IMR-90 (cell line): ENCODE measurements around the gene PDXK. TPM values are rescaled to one million over a fixed set of nuclear protein-coding genes. Genes with fewer than 3 reads are reported as not detected.

Source experiments
- ATAC-seq: fragments of 200-7000 bp; cut with Tn5 transposase; 2 replicates; pipeline ENCODE4 v1.9.1; 2020; ENCODE audit warnings: low read depth, mild to moderate bottlenecking, moderate library complexity
- BruUV-seq: library from RNA; stranded (reverse); fragments of 400-500 nt; replicated peaks from 2 replicates; lab custom pipeline; 2021; lab: Mats Ljungman, UMichigan
- CTCF ChIA-PET: fragments of 300-600 bp; formaldehyde crosslinking; extraction: SDS; loops from one replicate; lab custom pipeline; 2021; ENCODE audit warnings: antibody characterized with exemption; lab: Yijun Ruan, JAX
- POLR2A ChIA-PET: fragments of 300-600 bp; sonication (Branson Sonifier 250); formaldehyde crosslinking; loops from one replicate; lab custom pipeline; 2022; ENCODE audit warnings: antibody characterized with exemption; ENCODE audit not compliant: unreplicated experiment; lab: Charles Lee
- DNase-seq: peaks from one replicate; pipeline ENCODE4 v3.0.0; 2013
- H2AFZ ChIP-seq: replicated peaks from 2 replicates; pipeline ENCODE3; 2013; ENCODE audit warnings: low read length, mild to moderate bottlenecking; ENCODE audit not compliant: poor library complexity
- H2AK5ac ChIP-seq: 2 replicates; pipeline ENCODE4 v1.6.1; 2013; ENCODE audit warnings: low read depth, low read length, inconsistent platforms
- H2AK9ac ChIP-seq: replicated peaks from 2 replicates; pipeline ENCODE3; 2013; ENCODE audit warnings: mild to moderate bottlenecking, low read depth, low read length, moderate library complexity; ENCODE audit not compliant: poor library complexity
- H2BK120ac ChIP-seq: 2 replicates; pipeline ENCODE4 v1.6.1; 2013; ENCODE audit warnings: low read depth, low read length, inconsistent platforms
- H2BK15ac ChIP-seq: 3 replicates; pipeline ENCODE4 v1.6.1; 2013; ENCODE audit warnings: low read depth, low read length, inconsistent platforms
- H2BK20ac ChIP-seq: 2 replicates; pipeline ENCODE4 v1.6.1; 2013; ENCODE audit warnings: low read depth, mild to moderate bottlenecking, inconsistent platforms, low read length, moderate library complexity
- H2BK5ac ChIP-seq: 2 replicates; pipeline ENCODE4 v1.6.1; 2013; ENCODE audit warnings: mild to moderate bottlenecking, low read depth, low read length, inconsistent platforms; ENCODE audit not compliant: poor library complexity, severe bottlenecking
- H3K14ac ChIP-seq: replicated peaks from 2 replicates; pipeline ENCODE4 v1.6.1; 2013; ENCODE audit warnings: low read depth, low read length, inconsistent platforms
- H3K18ac ChIP-seq: 2 replicates; pipeline ENCODE4 v1.6.1; 2013; ENCODE audit warnings: low read depth, low read length, control low read depth
- H3K23ac ChIP-seq: 2 replicates; pipeline ENCODE4 v1.6.1; 2013; ENCODE audit warnings: low read depth, low read length, inconsistent platforms
- H3K27ac ChIP-seq: 2 replicates; pipeline ENCODE4 v1.5.1; 2013; ENCODE audit warnings: mild to moderate bottlenecking, control low read depth, low read length; ENCODE audit not compliant: insufficient read depth
- H3K27me3 ChIP-seq: 2 replicates; pipeline ENCODE4 v1.6.1; 2013; ENCODE audit warnings: low read length; ENCODE audit not compliant: control insufficient read depth, insufficient read depth
- H3K36me3 ChIP-seq: 2 replicates; pipeline ENCODE4 v1.6.1; 2013; ENCODE audit warnings: low read length, mixed read lengths; ENCODE audit not compliant: control insufficient read depth, insufficient read depth
- H3K4ac ChIP-seq: 2 replicates; pipeline ENCODE4 v1.6.1; 2013; ENCODE audit warnings: low read depth, low read length, inconsistent platforms
- H3K4me1 ChIP-seq: 2 replicates; pipeline ENCODE4 v1.6.1; 2013; ENCODE audit warnings: low read length, mixed read lengths; ENCODE audit not compliant: control insufficient read depth, insufficient read depth
- H3K4me2 ChIP-seq: 2 replicates; pipeline ENCODE4 v1.6.1; 2013; ENCODE audit warnings: low read depth, mild to moderate bottlenecking, control low read depth, low read length, moderate library complexity
- H3K4me3 ChIP-seq: 2 replicates; pipeline ENCODE4 v1.5.1; 2013; ENCODE audit warnings: low read depth, mild to moderate bottlenecking, control low read depth, low read length, moderate library complexity; ENCODE audit not compliant: insufficient read depth
- H3K56ac ChIP-seq: 2 replicates; pipeline ENCODE4 v1.6.1; 2013; ENCODE audit warnings: low read length, inconsistent platforms; ENCODE audit not compliant: insufficient read depth; ENCODE audit errors: extremely low read depth
- H3K79me1 ChIP-seq, 2 experiments: 2 replicates each; pipeline ENCODE4 v1.6.1; 2013; ENCODE audit warnings: low read length in 2 of 2, inconsistent platforms in 1 of 2, low read depth in 1 of 2
- H3K9ac ChIP-seq: 2 replicates; pipeline ENCODE4 v1.6.1; 2013; ENCODE audit warnings: low read depth, low read length, control low read depth
- H3K9me1 ChIP-seq: 2 replicates; pipeline ENCODE4 v1.6.1; 2013; ENCODE audit warnings: low read length, inconsistent platforms; ENCODE audit not compliant: insufficient read depth
- H3K9me3 ChIP-seq: 2 replicates; pipeline ENCODE4 v1.6.1; 2013; ENCODE audit warnings: low read length; ENCODE audit not compliant: control insufficient read depth, insufficient read depth
- H4K20me1 ChIP-seq: 2 replicates; pipeline ENCODE4 v1.6.1; 2013; ENCODE audit warnings: low read length, inconsistent platforms; ENCODE audit not compliant: insufficient read depth
- H4K5ac ChIP-seq: 2 replicates; pipeline ENCODE4 v1.6.1; 2013; ENCODE audit warnings: mild to moderate bottlenecking, low read depth, low read length, control low read depth
- H4K8ac ChIP-seq, 2 experiments: 2 replicates each; pipeline ENCODE4 v1.6.1; 2013; ENCODE audit warnings: low read depth in 2 of 2, low read length in 2 of 2, control low read depth in 1 of 2, inconsistent platforms in 1 of 2
- H4K91ac ChIP-seq: 2 replicates; pipeline ENCODE4 v1.6.1; 2013; ENCODE audit warnings: low read depth, low read length, inconsistent platforms; ENCODE audit not compliant: insufficient read depth
- BHLHE40 ChIP-seq: fragments of 150-350 bp; IDR thresholded peaks from 2 replicates; pipeline ENCODE4 v1.6.1; 2016; ENCODE audit warnings: mild to moderate bottlenecking, low read depth, low read length
- CEBPB ChIP-seq: IDR thresholded peaks from 2 replicates; pipeline ENCODE4 v1.6.1; 2012; ENCODE audit warnings: low read depth, low read length, improper control_type of control experiment
- CHD1 ChIP-seq: IDR thresholded peaks from 2 replicates; pipeline ENCODE4 v1.6.1; 2012; ENCODE audit warnings: low read depth, low read length, improper control_type of control experiment
- FOS ChIP-seq: fragments of 150-350 bp; IDR thresholded peaks from 2 replicates; pipeline ENCODE4 v1.6.1; 2016; ENCODE audit warnings: low read depth, low read length
- MAFK ChIP-seq: IDR thresholded peaks from 2 replicates; pipeline ENCODE4 v1.6.1; 2012; ENCODE audit warnings: low read depth, low read length, improper control_type of control experiment
- MAZ ChIP-seq: IDR thresholded peaks from 2 replicates; pipeline ENCODE4 v1.6.1; 2012; ENCODE audit warnings: low read depth, mild to moderate bottlenecking, low read length, improper control_type of control experiment, moderate library complexity, borderline replicate concordance
- MXI1 ChIP-seq: IDR thresholded peaks from 2 replicates; pipeline ENCODE4 v1.6.1; 2012; ENCODE audit warnings: low read depth, mild to moderate bottlenecking, low read length, moderate library complexity, borderline replicate concordance
- NFE2L2 ChIP-seq: fragments of 150-350 bp; IDR thresholded peaks from 2 replicates; pipeline ENCODE4 v1.6.1; 2016; ENCODE audit warnings: low read depth, mild to moderate bottlenecking, low read length
- POLR2A ChIP-seq: IDR thresholded peaks from 2 replicates; pipeline ENCODE4 v1.6.1; 2012; ENCODE audit warnings: mild to moderate bottlenecking, low read depth, low read length
- RAD21 ChIP-seq: IDR thresholded peaks from 2 replicates; pipeline ENCODE4 v1.6.1; 2012; ENCODE audit warnings: low read length, improper control_type of control experiment
- RCOR1 ChIP-seq: IDR thresholded peaks from 2 replicates; pipeline ENCODE4 v1.6.1; 2012; ENCODE audit warnings: mild to moderate bottlenecking, low read length, improper control_type of control experiment; ENCODE audit not compliant: insufficient replicate concordance
- RFX5 ChIP-seq: IDR thresholded peaks from 2 replicates; pipeline ENCODE4 v1.8.0; 2012; ENCODE audit warnings: low read depth, mild to moderate bottlenecking, low read length, moderate library complexity
- SMC3 ChIP-seq: fragments of 150-350 bp; IDR thresholded peaks from 2 replicates; pipeline ENCODE4 v1.6.1; 2016; ENCODE audit warnings: low read depth, mild to moderate bottlenecking, antibody characterized with exemption, low read length, moderate library complexity
- WGBS, 2 experiments: methylation state at CpG; one replicate each; pipeline versions ENCODE4 v1.1.5 to v1.1.7; 2013; ENCODE audit warnings: missing lambda C conversion rate in 2 of 2; ENCODE audit not compliant: insufficient read length in 1 of 2; ENCODE audit errors: extremely low coverage in 2 of 2; 5-methylcytosine and 5-hydroxymethylcytosine counted together
- dilution Hi-C: fragments of 300-500 bp; cut with HindIII; formaldehyde crosslinking; loops from one replicate; pipeline ENCODE4 v1.14.3; 2018; ENCODE audit warnings: low sequenced_read_pairs; ENCODE audit not compliant: unreplicated experiment
- in situ Hi-C: fragments of 300-500 bp; cut with MboI; formaldehyde crosslinking; loops from 3 replicates; pipeline ENCODE4 v1.14.3; 2019; ENCODE audit warnings: low sequenced_read_pairs, inconsistent platforms, mixed read lengths
- intact Hi-C: fragments of 100-400 bp; cut with micrococcal nuclease; formaldehyde crosslinking; loops from 2 replicates; pipeline ENCODE4 v1.10.0; 2022
- polyA plus RNA-seq, 3 experiments: library from polyadenylated mRNA; depleted of rRNA; stranded (reverse); fragments of >200 nt; gene quantifications; 2 replicates each; pipeline ENCODE4 v1.2.3, GENCODE V29; 2012; ENCODE audit warnings: low replicate concordance in 1 of 3
- total RNA-seq: library from RNA; depleted of rRNA; stranded (reverse); fragments of >200 nt; gene quantifications from 2 replicates; pipeline ENCODE4 v1.2.3, GENCODE V29; 2012
- TF ChIP-seq, protein P1 (sequence below): fragments of 150-350 bp; IDR thresholded peaks from 2 replicates; pipeline ENCODE4 v1.6.1; 2016; ENCODE audit warnings: low read depth, mild to moderate bottlenecking, low read length, moderate library complexity, borderline replicate concordance
- TF ChIP-seq, protein P2 (sequence below): fragments of 150-350 bp; IDR thresholded peaks from 2 replicates; pipeline ENCODE4 v1.6.1; 2017; ENCODE audit warnings: mild to moderate bottlenecking, antibody characterized with exemption, low read length, low read depth
- TF ChIP-seq, protein P3 (sequence below): conservative IDR thresholded peaks from 2 replicates; pipeline ENCODE4 v1.5.1; 2012; ENCODE audit warnings: mild to moderate bottlenecking, low read depth, low read length, improper control_type of control experiment

Gene PDXK
- total and polyA plus RNA-seq, 2 of the 4 experiments (the other 2 are of a cell fraction) = 155 to 312 TPM

DNA sequence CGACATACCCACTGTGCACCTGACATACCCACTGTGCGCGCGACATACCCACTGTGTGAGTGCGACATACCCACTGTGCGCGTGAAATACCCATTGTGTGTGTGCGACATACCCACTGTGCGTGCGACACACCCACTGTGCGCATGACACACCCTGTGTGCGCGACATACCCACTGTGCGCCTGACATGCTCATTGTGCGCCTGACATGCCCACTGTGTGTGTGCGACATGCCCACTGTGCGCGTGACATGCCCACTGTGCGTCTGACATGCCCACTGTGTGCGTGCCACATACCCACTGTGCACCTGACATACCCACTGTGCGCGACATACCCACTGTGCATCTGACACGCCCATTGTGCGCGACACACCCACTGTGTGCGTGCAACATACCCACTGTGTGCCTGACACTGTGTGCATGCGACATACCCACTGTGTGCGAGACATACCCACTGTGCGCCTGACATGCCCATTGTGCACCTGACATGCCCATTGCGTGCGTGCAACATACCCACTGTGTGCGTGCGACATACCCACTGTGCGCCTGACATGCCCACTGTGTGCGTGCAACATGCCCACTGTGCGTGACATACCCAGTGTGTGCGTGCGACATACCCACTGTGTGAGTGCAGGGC lies 68.0 kb downstream of the PDXK start:
- DNase-seq (no peak), ATAC-seq (no peak)
- Histone ChIP-seq H4K5ac (no peak overlapping the region), H3K18ac (no peak overlapping the region), H2BK20ac (no peak overlapping the region), H2BK15ac (no peak overlapping the region), H3K9me3 (no peaks in the 10 kb centered on the region), H4K91ac (no peak overlapping the region), H3K27me3 (no peaks in the 10 kb centered on the region; the same call in 1 of the 2 replicates), H3K23ac (no peak overlapping the region), H3K9me1 (peaks cover 21% of the 10 kb centered on the region), H3K4me3 (no peak overlapping the region), H2BK120ac (no peak overlapping the region), H4K20me1 (peaks cover 6% of the 10 kb centered on the region; the same call in 1 of the 2 replicates), H3K79me1 (peaks cover 10 to 23% of the 10 kb centered on the region in 2 experiments), H3K27ac (no peak overlapping the region), H3K14ac (no peak overlapping the region), H4K8ac (no peak overlapping the region), H3K4ac (no peak overlapping the region), H2AK9ac (no peak overlapping the region), H3K4me2 (no peak overlapping the region), H2AFZ (peak overlapping the region; percentile 58), H3K56ac (no peak overlapping the region), H2BK5ac (no peak overlapping the region), H3K36me3 (peaks cover 5% of the 10 kb centered on the region), H2AK5ac (no peak overlapping the region), H3K9ac (no peak overlapping the region), H3K4me1 (peaks cover 4% of the 10 kb centered on the region)
- TF ChIP-seq, protein P1, sequence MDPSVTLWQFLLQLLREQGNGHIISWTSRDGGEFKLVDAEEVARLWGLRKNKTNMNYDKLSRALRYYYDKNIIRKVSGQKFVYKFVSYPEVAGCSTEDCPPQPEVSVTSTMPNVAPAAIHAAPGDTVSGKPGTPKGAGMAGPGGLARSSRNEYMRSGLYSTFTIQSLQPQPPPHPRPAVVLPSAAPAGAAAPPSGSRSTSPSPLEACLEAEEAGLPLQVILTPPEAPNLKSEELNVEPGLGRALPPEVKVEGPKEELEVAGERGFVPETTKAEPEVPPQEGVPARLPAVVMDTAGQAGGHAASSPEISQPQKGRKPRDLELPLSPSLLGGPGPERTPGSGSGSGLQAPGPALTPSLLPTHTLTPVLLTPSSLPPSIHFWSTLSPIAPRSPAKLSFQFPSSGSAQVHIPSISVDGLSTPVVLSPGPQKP = no peak
- TF ChIP-seq RFX5 (no peak), RCOR1 (no peak), POLR2A (no peak), RAD21 (no peak), BHLHE40 (no peak), MAFK (no peak), CHD1 (no peak), NFE2L2 (no peak), MXI1 (no peak), CEBPB (no peak), SMC3 (no peak), FOS (no peak), MAZ (no peak)
- TF ChIP-seq, protein P2, sequence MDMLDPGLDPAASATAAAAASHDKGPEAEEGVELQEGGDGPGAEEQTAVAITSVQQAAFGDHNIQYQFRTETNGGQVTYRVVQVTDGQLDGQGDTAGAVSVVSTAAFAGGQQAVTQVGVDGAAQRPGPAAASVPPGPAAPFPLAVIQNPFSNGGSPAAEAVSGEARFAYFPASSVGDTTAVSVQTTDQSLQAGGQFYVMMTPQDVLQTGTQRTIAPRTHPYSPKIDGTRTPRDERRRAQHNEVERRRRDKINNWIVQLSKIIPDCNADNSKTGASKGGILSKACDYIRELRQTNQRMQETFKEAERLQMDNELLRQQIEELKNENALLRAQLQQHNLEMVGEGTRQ = no peak
- TF ChIP-seq, protein P3, sequence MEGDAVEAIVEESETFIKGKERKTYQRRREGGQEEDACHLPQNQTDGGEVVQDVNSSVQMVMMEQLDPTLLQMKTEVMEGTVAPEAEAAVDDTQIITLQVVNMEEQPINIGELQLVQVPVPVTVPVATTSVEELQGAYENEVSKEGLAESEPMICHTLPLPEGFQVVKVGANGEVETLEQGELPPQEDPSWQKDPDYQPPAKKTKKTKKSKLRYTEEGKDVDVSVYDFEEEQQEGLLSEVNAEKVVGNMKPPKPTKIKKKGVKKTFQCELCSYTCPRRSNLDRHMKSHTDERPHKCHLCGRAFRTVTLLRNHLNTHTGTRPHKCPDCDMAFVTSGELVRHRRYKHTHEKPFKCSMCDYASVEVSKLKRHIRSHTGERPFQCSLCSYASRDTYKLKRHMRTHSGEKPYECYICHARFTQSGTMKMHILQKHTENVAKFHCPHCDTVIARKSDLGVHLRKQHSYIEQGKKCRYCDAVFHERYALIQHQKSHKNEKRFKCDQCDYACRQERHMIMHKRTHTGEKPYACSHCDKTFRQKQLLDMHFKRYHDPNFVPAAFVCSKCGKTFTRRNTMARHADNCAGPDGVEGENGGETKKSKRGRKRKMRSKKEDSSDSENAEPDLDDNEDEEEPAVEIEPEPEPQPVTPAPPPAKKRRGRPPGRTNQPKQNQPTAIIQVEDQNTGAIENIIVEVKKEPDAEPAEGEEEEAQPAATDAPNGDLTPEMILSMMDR = no peak
- CTCF ChIA-PET = no interaction called here
- in situ Hi-C loops (no loop called here), dilution Hi-C loops (no loop called here), intact Hi-C loops (no loop called here)
- 94% methylated on average over 37 of the region's 38 CpGs; no CpG with 5 or more reads in 1 of the 2 experiments for WGBS, 2 experiments
- POLR2A ChIA-PET = no interaction called here
- BruUV-seq = no TSS peak
